ENCODE data around the gene FAH. TPM values are rescaled to one million over a fixed set of nuclear protein-coding genes. Genes with fewer than 3 reads are reported as not detected.

The FAH gene
- total and polyA plus RNA-seq, 2 donors (not counting 3 experiments of a cell fraction or from before 2014, with no cell fraction given) = 18.2 to 18.7 TPM

DNA sequence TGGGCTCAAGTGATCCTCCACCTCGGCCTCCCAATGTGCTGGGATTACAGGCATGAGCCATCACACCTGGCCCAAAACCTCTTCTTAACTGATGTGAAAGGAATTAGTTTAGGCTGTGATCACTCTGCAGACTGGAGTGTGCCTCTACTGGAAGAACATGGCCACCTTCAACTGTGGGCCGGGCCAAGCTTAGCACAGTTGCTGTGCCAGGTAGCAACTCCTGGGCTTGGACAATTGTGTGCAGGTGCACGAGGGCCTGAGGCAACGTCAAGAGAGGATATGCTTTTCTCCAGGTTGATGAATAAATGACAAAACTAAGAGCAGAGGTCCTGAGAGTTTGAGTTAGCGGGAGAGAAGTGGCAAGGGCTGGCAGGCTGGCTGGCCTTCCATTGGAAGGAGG, 6.5 kb downstream of the FAH start:
- Histone ChIP-seq H3K79me2 (ENCODE audit: control insufficient read depth, insufficient read depth, low read length) (no peaks in the 10 kb centered on the region), H3K9me3 (replicated peaks; ENCODE audit: control insufficient read depth, insufficient read depth, low read length) (no peaks in the 10 kb centered on the region), H2AFZ (ENCODE audit: low read depth, low read length) (no peak overlapping the region), H3K4me3 (replicated peaks in 1 of 3; ENCODE audit: insufficient read depth in 1 of 3, low read depth in 1 of 3, low read length in 3 of 3) (no peak overlapping the region), H4K20me1 (replicated peaks; ENCODE audit: control insufficient read depth, extremely low read depth, insufficient read depth, low read length) (no peaks in the 10 kb centered on the region), H3K4me2 (ENCODE audit: insufficient read depth, low read length) (no peak overlapping the region), H3K36me3 (ENCODE audit: control insufficient read depth in 2 of 2, extremely low read depth in 1 of 2, insufficient read depth in 2 of 2, low read length in 2 of 2) (peaks cover 0 to 2% of the 10 kb centered on the region in 2 experiments), H3K27ac (ENCODE audit: insufficient read depth, low read depth, low read length) (no peak overlapping the region), H3K4me1 (ENCODE audit: control insufficient read depth, extremely low read depth, insufficient read depth, low read length) (peaks cover 11% of the 10 kb centered on the region), H3K9ac (replicated peaks; ENCODE audit: extremely low read depth, insufficient read depth, low read length) (no peak overlapping the region), H3K27me3 (ENCODE audit: control insufficient read depth in 2 of 2, insufficient read depth in 2 of 2, low read length in 2 of 2) (no peaks in the 10 kb centered on the region), H3K9me1 (replicated peaks; ENCODE audit: control insufficient read depth, extremely low read depth, insufficient read depth, low read length) (no peaks in the 10 kb centered on the region)
- TF ChIP-seq, protein P1, sequence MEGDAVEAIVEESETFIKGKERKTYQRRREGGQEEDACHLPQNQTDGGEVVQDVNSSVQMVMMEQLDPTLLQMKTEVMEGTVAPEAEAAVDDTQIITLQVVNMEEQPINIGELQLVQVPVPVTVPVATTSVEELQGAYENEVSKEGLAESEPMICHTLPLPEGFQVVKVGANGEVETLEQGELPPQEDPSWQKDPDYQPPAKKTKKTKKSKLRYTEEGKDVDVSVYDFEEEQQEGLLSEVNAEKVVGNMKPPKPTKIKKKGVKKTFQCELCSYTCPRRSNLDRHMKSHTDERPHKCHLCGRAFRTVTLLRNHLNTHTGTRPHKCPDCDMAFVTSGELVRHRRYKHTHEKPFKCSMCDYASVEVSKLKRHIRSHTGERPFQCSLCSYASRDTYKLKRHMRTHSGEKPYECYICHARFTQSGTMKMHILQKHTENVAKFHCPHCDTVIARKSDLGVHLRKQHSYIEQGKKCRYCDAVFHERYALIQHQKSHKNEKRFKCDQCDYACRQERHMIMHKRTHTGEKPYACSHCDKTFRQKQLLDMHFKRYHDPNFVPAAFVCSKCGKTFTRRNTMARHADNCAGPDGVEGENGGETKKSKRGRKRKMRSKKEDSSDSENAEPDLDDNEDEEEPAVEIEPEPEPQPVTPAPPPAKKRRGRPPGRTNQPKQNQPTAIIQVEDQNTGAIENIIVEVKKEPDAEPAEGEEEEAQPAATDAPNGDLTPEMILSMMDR (IDR thresholded peaks at IDR 0.05; ENCODE audit: extremely low read depth in 1 of 2, insufficient read depth in 1 of 2, low read depth in 1 of 2, low read length in 2 of 2) = no peak
- TF ChIP-seq JUN (IDR thresholded peaks at IDR 0.05; ENCODE audit: borderline replicate concordance, insufficient read depth, insufficient read length, low read depth) (no peak), GATA2 (IDR thresholded peaks at IDR 0.05; ENCODE audit: insufficient read depth, insufficient read length, low read depth, low read length) (no peak), POLR2AphosphoS5 (IDR thresholded peaks at IDR 0.05; ENCODE audit: insufficient read depth, low read depth, low read length) (no peak), POLR2A (IDR thresholded peaks at IDR 0.05; ENCODE audit: low read depth, low read length) (no peak), EZH2 (IDR thresholded peaks at IDR 0.05; ENCODE audit: borderline replicate concordance, low read depth, low read length, severe bottlenecking) (no peak), MYC (IDR thresholded peaks at IDR 0.05; ENCODE audit: low read depth, low read length) (no peak)
- TF ChIP-seq, protein P2, sequence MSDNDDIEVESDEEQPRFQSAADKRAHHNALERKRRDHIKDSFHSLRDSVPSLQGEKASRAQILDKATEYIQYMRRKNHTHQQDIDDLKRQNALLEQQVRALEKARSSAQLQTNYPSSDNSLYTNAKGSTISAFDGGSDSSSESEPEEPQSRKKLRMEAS (IDR thresholded peaks at IDR 0.05; ENCODE audit: insufficient read depth, insufficient read length) = no peak
- intact Hi-C loops (cut with micrococcal nuclease) (no loop called here), dilution Hi-C loops (cut with MboI; ENCODE audit: extremely low pct_ligation_motif_present, low sequenced_read_pairs) (no loop called here)
- DNase-seq (ENCODE audit: low read depth, low spot score) (no peak), FAIRE-seq (no peak)
- POLR2A ChIA-PET = no interaction called here
- CTCF ChIA-PET = interaction anchor here (2.6 to 4.2 kb wide), 2 partner anchors 14 kb away, joined by 15 to 31 read pairs; no protein-coding TSS in a partner anchor
- BruUV-seq (replicated peaks) = no TSS peak

Measured in endothelial cell of umbilical vein (primary cell).